Putamen (tissue), 1 donor: ENCODE results near the gene PASK.

Source experiments
- DNase-seq: peaks from one replicate; pipeline ENCODE4 v3.0.0-alpha.2; 2016; ENCODE audit warnings: low spot score

Gene PASK

DNA sequence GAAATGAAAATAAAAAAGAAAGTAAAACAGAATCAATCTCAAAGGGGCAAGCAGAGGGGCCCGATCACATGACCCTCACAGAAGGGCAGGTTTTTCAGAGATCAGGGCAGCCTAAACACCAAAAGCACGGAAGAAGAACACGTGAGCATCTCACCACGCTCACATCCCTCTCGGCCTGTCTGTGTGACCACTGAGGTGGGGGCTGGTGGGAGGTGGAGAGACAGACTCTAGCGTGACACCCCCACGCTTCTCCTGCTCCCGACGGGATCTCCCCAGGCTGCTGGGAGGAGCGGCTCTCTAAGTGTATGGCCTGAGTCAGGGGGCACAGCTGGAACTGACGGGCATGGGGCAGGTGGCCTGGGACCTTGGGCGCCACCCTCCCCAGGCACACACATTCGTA, 23.6 kb downstream of the PASK start:
- no peak for DNase-seq

- peak; percentile 12 for DNase-seq
Observed at GRCh38 chr2:241123816-241124536, 25.3 kb downstream of the PASK start.

GRCh38 chr2:241122376-241123002, 26.8 kb downstream of the PASK start:
- no peak for DNase-seq

- no peak for DNase-seq
Observed at GRCh38 chr2:241121008-241121407, 28.3 kb downstream of the PASK start.

DNA sequence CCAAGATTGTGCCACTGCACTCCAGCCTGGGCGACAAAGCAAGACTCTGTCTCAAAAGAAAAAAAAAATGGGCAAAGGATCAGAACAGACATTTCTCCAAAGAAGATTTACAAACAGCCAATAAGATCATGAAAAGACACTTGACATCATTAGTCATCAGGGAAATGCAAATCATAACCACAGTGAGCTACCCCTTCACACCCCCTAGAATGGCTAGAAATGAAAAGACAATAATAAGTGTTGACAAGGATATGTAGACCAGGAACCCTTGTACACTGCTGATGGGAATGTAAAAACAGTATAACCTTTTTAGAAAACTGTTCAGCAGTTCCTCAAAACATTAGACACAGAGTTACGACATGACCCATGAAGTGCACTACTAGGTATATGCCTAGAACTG, 28.8 kb downstream of the PASK start:
- DNase-seq = no peak

- DNase-seq = no peak
Observed at GRCh38 chr2:241118737-241119505, 30.4 kb downstream of the PASK start.

- no peak for DNase-seq
Observed at GRCh38 chr2:241116606-241117560, 32.4 kb downstream of the PASK start.

DNA sequence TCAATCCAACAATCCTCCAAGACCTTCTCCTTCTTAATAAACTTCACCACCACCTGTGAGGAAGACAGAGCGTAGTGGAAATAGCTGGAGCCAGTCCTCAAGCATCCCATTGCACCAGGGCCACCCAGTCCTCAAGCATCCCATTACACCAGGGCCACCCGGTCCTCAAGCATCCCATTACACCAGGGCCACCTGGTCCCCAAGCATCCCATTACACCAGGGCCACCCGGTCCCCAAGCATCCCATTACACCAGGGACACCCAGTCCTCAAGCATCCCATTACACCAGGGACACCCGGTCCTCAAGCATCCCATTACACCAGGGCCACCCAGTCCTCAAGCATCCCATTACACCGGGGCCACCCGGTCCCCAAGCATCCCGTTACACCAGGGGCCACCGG, 33.9 kb downstream of the PASK start:
- DNase-seq = no peak

- DNase-seq = no peak
Observed at GRCh38 chr2:241114836-241115235, 34.4 kb downstream of the PASK start.

DNA sequence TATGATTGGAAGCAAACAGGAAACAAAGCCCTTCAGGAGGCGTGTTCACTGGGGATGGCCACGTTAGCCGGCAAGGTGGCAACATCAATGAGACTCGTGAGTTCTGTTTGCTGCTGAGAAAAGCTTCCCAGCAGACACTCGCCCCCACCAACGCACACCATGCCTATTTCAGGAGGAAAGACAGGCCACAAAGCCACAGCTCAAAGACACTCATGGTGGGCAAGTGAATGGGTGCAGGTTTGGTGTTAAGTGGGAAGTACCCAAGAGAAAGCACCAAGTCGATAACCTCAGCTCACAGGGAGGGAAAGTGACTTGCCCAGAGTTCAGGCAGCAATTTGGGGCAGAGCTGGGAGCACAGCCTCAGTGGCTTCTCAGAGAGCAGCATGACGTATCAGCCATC, 36.7 kb downstream of the PASK start:
- DNase-seq = no peak

- no peak for DNase-seq
Observed at GRCh38 chr2:241112046-241112445, 37.2 kb downstream of the PASK start.

DNA sequence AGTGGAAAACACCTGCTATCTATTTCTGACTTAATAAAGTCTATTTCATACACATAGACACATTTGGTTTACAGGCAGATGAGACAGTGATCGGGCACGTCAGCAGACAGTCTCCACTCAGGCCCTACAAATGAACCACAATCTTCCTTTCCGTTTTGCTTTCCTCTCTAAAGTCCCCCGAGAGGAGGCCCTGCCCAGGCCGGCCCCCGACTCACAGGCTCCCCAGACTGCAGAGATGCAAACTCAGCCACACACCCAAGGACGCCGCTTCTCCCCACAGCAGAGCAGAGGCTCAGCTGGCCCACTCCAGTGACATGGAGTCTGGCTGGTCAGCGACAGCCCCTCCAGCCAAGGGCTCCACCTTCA, 37.8 kb downstream of the PASK start:
- no peak for DNase-seq

- no peak for DNase-seq
Observed at GRCh38 chr2:241110607-241111439, 38.4 kb downstream of the PASK start.

GRCh38 chr2:241110089-241110606, 39.1 kb downstream of the PASK start:
- DNase-seq = no peak

GRCh38 chr2:241109210-241110088, 39.8 kb downstream of the PASK start:
- DNase-seq = no peak

DNA sequence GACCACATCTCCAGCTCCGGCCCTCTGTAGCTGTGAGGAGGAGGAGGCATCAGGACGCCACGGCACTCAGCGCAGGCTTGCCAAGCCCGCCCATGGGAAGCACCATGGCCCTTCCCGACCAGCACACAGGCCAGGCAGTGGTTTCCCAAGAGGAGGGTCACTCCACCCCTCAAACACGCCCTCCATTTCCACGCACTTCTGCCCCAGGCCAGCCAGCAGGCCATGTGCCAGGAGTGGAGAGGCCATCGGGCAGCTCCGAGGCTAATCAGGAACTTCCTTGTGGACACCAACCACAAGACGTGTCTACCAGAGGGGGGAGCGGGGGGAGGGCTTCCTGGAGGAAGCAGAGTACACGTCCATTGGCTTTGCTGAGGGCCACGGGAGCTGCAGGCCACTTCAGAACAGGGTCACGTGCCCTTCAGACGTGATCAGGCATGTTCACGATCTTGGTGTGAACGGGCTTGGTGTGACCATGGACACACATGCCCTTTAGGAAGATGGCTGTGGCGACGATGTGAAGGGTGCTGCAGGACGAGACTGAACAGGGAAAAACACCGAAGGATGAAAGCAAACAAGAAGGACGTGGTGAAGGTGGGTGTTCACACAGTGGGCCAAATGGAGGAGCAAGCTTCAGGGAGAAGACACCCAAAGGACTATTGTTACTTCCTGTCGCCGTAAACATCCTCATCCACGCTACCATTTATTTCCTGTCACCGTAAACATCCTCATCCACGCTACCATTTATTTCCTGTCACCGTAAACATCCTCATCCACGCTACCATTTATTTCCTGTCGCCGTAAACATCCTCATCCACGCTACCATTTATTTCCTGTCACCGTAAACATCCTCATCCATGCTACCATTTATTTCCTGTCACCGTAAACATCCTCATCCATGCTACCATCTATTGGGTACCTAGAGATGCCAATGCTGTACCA, 40.7 kb downstream of the PASK start:
- DNase-seq = no peak

- no peak for DNase-seq
Observed at GRCh38 chr2:241107031-241107783, 42.1 kb downstream of the PASK start.

- no peak for DNase-seq
Observed at GRCh38 chr2:241105641-241106040, 43.6 kb downstream of the PASK start.
